ENCODE data around the gene TCEA3. TPM values are rescaled to one million over a fixed set of nuclear protein-coding genes. Genes with fewer than 3 reads are reported as not detected.

TCEA3 gene
- total and polyA plus RNA-seq, 5 donors = 36.4 to 79.5 (median 48.7) TPM

DNA sequence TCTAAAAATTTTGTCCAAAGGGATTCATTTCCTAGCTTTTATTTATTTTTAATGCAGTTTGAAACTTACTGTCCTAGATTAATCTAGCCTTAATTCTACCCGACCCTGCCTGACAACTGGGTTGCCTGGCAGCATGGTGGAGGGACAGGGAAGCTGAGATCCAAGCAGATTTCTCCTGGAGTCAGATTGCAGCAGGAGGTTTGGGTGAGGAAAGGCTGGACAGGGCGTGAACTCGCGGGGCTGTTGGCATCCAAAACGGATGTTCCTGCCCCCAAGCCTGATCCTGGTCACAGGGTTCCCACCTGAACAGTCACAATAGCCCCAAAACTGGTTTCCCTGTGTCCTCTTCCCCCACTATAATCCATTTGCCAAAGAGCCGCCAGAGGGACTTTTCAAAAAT is 23.2 kb downstream of the TCEA3 start:
- Histone ChIP-seq H3K27me3 (ENCODE audit: control insufficient read depth, insufficient read depth) (no peaks in the 10 kb centered on the region), H3K4me3 (ENCODE audit: low read length) (no peak overlapping the region), H3K27ac (ENCODE audit: low read length) (no peak overlapping the region), H3K4me1 (ENCODE audit: control insufficient read depth, insufficient read depth, low read length) (no peaks in the 10 kb centered on the region), H3K9me3 (ENCODE audit: control insufficient read depth, low read length) (no peaks in the 10 kb centered on the region)
- ATAC-seq = no peak
- WGBS = 71% methylated on average over 6 of the region's 6 CpGs
- intact Hi-C loops (cut with DNase I) = loop anchor here in 2 of 4 donors (5.0 to 10.0 kb wide), 3 partner anchors 34 to 97 kb away; partner anchors contain the start of genes HNRNPR (in 2 of the 2) and ZNF436 (in 1 of the 2)
- no peak for DNase-seq

DNA sequence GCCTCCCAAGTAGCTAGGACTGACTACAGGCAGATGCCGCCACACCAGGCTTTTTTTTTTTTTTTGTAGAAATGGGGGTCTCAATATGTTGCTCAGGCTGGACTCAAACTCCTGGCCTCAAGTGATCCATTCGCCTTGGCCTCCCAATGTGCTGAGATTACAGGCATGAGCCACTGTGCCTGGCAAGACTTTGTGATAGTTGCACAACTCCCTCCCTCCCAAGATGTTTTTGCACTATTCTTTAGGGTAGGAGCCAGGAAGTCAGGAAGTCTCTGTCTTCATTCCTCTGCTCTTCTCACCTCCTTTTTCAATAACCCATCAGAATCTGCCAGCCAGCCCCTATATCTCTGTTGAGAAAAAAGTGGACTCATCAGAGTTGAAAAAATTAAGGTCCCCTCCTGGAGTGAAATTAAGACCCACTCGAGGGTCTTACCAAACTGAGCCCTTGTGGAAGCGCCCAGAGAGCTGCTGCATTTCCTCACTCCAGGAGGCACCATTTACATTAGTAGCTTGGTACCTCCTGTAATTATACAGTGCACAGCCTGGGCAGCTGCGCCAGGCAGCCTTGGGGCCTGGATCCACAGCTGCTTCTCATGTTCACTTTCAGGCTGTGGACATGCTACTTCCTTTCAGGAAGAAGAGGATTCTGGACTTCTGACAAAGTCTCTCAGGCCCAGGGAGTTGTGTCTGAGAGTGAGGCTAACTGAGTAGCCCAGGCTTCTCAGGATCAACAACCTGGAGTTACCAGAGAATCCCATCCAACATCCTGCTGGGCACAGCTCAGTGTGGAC is 24.0 kb downstream of the TCEA3 start:
- Histone ChIP-seq H3K4me3 (ENCODE audit: low read length) (no peak overlapping the region), H3K4me1 (ENCODE audit: control insufficient read depth, insufficient read depth, low read length) (no peaks in the 10 kb centered on the region), H3K9me3 (ENCODE audit: control insufficient read depth, low read length) (no peaks in the 10 kb centered on the region), H3K27me3 (ENCODE audit: control insufficient read depth, insufficient read depth) (no peaks in the 10 kb centered on the region), H3K27ac (ENCODE audit: low read length) (no peak overlapping the region)
- DNase-seq (peak in 2 of 3 donors; percentile 50 to 61), ATAC-seq (peak in 1 of 2 donors; percentile 12)
- WGBS = 85% methylated on average over 5 of the region's 5 CpGs
- intact Hi-C loops (cut with DNase I) = loop anchor here in 2 of 4 donors (5.0 to 10.0 kb wide), 3 partner anchors 33 to 96 kb away; partner anchors contain the start of genes HNRNPR (in 2 of the 2) and ZNF436 (in 1 of the 2)

DNA sequence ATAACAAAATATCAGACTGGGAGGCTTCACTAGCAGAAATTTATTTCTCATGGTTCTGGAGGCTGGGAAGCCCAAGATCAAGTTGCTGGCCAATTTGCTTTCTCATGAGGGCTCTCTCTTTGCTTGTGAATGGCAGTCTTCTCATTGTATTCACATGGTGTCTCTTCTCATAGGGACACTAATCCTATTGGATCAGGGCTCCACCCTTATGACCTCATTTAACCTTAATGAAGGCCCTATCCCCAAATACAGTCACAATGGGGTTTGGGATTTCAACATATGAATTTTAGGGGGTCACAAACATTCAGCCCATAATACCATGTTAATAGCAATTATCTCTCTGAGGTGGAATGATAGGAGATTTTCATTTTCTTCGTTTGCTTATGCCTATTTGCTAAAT is 25.3 kb downstream of the TCEA3 start:
- ATAC-seq (no peak), DNase-seq (no peak)
- H3K4me1 ChIP-seq (ENCODE audit: control insufficient read depth, insufficient read depth, low read length) = peaks cover 3% of the 10 kb centered on the region
- no peaks in the 10 kb centered on the region for H3K27me3 ChIP-seq (ENCODE audit: control insufficient read depth, insufficient read depth)
- no peak overlapping the region for H3K27ac ChIP-seq (ENCODE audit: low read length)
- intact Hi-C loops (cut with DNase I) = no loop called here
- WGBS = 100% methylated on average over 1 of the region's 1 CpG
- no peak overlapping the region for H3K4me3 ChIP-seq (ENCODE audit: low read length)
- no peaks in the 10 kb centered on the region for H3K9me3 ChIP-seq (ENCODE audit: control insufficient read depth, low read length)

DNA sequence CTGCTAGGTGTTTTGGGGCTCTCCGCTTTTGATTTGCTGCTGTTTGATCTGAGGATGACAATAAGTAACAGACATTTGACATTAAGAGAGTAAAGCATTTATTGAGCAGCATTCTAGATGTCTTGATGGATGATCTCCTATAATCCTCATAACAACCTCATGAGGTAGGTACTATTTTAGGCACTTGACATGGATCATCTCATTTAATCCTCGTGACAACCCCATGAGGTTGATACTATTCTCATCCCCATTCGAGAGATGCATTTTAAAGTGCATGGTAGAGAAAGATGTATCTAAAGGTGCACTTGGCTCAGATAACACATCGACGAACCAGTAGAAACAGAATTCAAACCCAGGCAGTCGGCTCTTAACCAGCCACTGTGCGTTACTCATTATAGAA is 26.6 kb downstream of the TCEA3 start:
- no peak for DNase-seq
- peaks cover 3% of the 10 kb centered on the region for H3K4me1 ChIP-seq (ENCODE audit: control insufficient read depth, insufficient read depth, low read length)
- H3K27ac ChIP-seq (ENCODE audit: low read length) = no peak overlapping the region
- 80% methylated on average over 7 of the region's 7 CpGs for WGBS
- no peaks in the 10 kb centered on the region for H3K9me3 ChIP-seq (ENCODE audit: control insufficient read depth, low read length)
- intact Hi-C loops (cut with DNase I) = no loop called here
- H3K4me3 ChIP-seq (ENCODE audit: low read length) = no peak overlapping the region
- no peaks in the 10 kb centered on the region for H3K27me3 ChIP-seq (ENCODE audit: control insufficient read depth, insufficient read depth)
- ATAC-seq = no peak

DNA sequence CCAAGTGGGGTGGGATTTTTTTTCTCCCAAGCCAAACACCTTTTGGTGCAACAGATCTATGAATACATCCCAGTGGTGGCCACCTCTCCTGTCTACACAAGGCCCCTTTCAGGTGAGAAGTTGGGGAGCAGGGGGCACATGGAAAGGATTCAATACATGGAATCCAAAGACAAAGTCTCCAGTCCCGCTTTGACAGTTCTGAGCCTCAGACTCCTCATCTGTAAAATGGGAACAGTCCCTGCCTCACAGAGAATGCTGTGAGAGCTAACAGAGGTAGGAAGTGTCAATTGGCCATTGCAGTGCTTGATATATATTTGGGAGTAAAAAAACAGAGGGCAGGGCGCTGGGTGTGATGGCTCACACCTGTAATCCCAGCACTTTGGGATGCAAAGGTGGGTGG is 28.2 kb downstream of the TCEA3 start:
- H3K27ac ChIP-seq (ENCODE audit: low read length) = no peak overlapping the region
- no peaks in the 10 kb centered on the region for H3K27me3 ChIP-seq (ENCODE audit: control insufficient read depth, insufficient read depth)
- H3K4me1 ChIP-seq (ENCODE audit: control insufficient read depth, insufficient read depth, low read length) = peaks cover 3% of the 10 kb centered on the region
- ATAC-seq (no peak), DNase-seq (no peak)
- 98% methylated on average over 2 of the region's 2 CpGs for whole genome bisulfite sequencing
- H3K9me3 ChIP-seq (ENCODE audit: control insufficient read depth, low read length) = no peaks in the 10 kb centered on the region
- no peak overlapping the region for H3K4me3 ChIP-seq (ENCODE audit: low read length)
- intact Hi-C loops (cut with DNase I) = no loop called here

DNA sequence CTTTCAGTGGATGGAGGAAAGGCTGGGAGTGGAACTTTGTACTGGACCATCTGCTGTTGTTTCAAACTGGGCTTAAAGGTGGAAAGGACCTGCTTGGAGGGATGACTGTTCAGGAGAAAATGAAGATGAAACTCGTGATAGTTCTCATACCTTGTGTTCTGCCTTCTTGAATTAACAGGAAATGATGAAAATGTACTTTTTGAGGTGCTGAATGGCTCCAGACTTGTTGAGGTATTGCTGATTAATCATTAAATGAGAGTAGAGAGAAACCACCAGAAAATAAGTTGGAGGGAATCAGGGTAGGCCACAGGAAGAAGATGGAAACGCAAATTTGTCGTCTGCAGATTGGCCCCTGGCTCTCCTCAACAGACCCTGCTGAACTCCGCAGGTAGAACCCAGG is 28.7 kb downstream of the TCEA3 start:
- intact Hi-C loops (cut with DNase I) = no loop called here
- WGBS = 89% methylated on average over 4 of the region's 4 CpGs
- H3K27me3 ChIP-seq (ENCODE audit: control insufficient read depth, insufficient read depth) = no peaks in the 10 kb centered on the region
- DNase-seq (no peak), ATAC-seq (no peak)
- H3K9me3 ChIP-seq (ENCODE audit: control insufficient read depth, low read length) = no peaks in the 10 kb centered on the region
- H3K4me1 ChIP-seq (ENCODE audit: control insufficient read depth, insufficient read depth, low read length) = peaks cover 3% of the 10 kb centered on the region
- no peak overlapping the region for H3K4me3 ChIP-seq (ENCODE audit: low read length)
- no peak overlapping the region for H3K27ac ChIP-seq (ENCODE audit: low read length)

DNA sequence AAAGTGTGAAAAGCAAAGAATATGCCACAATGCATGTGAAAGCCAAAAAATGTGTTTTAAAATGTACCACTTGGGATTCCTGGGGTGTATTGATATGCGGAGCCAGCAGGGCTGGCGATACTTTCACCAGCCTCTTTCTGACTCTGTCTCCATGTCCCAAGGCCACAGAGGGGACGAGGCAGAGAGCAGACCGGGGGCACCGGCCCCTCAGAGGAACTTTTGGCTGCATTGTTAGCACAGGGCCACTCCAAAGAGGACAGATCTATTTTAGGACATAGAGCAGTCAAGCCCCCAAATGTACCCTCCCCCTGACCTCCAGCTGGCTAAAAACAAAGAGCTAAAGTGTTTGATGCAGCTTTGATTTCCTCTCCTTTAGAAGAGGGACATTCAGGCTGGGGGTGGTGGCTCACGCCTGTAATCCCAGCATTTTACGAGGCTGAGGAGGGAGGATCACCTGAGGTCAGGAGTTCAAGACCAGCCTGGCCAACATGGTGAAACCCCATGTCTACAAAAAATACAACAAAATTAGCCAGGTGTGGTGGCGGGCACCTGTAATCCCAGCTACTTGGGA is 29.3 kb downstream of the TCEA3 start:
- intact Hi-C loops (cut with DNase I) = no loop called here
- DNase-seq (peak; percentile 46 to 79 (median 68)), ATAC-seq (peak; percentile 17 to 69)
- 30% methylated on average over 8 of the region's 8 CpGs for WGBS
- peaks cover 3% of the 10 kb centered on the region for H3K4me1 ChIP-seq (ENCODE audit: control insufficient read depth, insufficient read depth, low read length)
- no peaks in the 10 kb centered on the region for H3K9me3 ChIP-seq (ENCODE audit: control insufficient read depth, low read length)
- H3K27ac ChIP-seq (ENCODE audit: low read length) = peak overlapping the region; percentile 83
- no peak overlapping the region for H3K4me3 ChIP-seq (ENCODE audit: low read length)
- H3K27me3 ChIP-seq (ENCODE audit: control insufficient read depth, insufficient read depth) = no peaks in the 10 kb centered on the region

DNA sequence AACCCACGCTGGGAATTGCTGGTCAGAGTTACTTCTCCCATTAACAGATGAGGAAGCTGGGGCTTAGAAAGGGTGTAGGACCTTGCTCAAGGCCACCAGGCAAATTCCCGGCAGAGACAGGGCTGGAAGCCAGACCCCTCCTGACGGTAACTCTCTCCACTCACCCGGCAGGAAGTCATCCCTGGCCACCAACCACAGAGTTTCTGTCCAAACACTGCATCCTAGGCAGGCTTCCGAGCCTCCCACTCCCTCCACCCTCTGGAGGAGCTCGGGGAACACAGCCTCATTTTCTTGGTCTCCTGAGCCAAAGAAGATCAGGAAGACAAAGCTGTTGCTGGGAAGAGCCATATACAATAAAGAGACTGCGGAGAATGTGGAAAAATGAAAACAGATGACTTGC is 29.9 kb downstream of the TCEA3 start:
- peak; percentile 87 to 91 for ATAC-seq
- intact Hi-C loops (cut with DNase I) = no loop called here
- Histone ChIP-seq H3K9me3 (ENCODE audit: control insufficient read depth, low read length) (no peaks in the 10 kb centered on the region), H3K4me3 (ENCODE audit: low read length) (no peak overlapping the region), H3K4me1 (ENCODE audit: control insufficient read depth, insufficient read depth, low read length) (peaks cover 3% of the 10 kb centered on the region), H3K27ac (ENCODE audit: low read length) (peak overlapping the region; percentile 79), H3K27me3 (ENCODE audit: control insufficient read depth, insufficient read depth) (no peaks in the 10 kb centered on the region)
- peak; percentile 91 to 94 (median 92) for DNase-seq
- 22% methylated on average over 7 of the region's 7 CpGs for WGBS

DNA sequence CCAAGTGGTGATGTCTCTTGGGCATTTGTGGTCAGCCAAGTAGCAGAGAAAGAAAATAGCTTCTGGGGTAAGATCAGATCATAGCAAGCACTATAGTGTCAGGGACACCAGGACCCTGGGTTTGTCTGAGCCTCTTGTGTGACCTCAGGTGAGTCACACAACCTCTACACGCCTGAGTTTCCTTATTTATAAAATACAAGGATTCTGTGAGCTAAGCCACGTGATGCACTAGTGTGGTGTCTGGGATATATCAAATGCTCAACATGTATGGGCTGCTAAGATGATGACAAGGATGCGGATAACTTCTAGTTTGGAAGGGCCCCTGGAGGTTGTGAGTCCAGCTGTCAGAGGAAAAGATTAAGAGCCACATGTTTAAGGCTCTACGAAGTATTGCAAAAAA is 30.4 kb downstream of the TCEA3 start:
- H3K4me1 ChIP-seq (ENCODE audit: control insufficient read depth, insufficient read depth, low read length) = peaks cover 3% of the 10 kb centered on the region
- no peaks in the 10 kb centered on the region for H3K27me3 ChIP-seq (ENCODE audit: control insufficient read depth, insufficient read depth)
- ATAC-seq (peak; percentile 62 to 67), DNase-seq (no peak)
- intact Hi-C loops (cut with DNase I) = no loop called here
- no peak overlapping the region for H3K4me3 ChIP-seq (ENCODE audit: low read length)
- 36% methylated on average over 4 of the region's 4 CpGs for WGBS
- H3K9me3 ChIP-seq (ENCODE audit: control insufficient read depth, low read length) = no peaks in the 10 kb centered on the region
- peak overlapping the region; percentile 79 for H3K27ac ChIP-seq (ENCODE audit: low read length)

DNA sequence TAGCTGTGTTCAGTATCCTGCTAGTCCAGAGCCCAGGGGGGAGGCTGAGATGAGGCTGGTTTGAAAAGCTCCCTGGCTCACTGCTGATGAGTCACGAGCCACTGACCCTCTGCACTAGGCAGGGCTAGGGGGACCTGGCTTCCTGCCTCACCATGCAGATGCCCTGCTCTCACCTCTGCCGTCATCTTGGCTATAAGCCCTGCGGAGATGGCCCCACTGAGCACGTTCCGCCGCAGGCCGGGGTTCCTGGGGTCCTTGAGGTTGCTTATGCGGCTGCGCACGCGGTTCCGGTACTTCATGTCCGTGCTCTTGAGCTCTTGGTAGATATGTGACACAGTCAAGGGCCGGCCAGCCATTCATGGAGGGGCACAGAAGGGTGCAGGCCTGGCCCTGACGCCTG is 30.8 kb downstream of the TCEA3 start:
- WGBS = 52% methylated on average over 15 of the region's 15 CpGs
- ATAC-seq = peak; percentile 69 to 74
- Histone ChIP-seq H3K9me3 (ENCODE audit: control insufficient read depth, low read length) (no peaks in the 10 kb centered on the region), H3K4me1 (ENCODE audit: control insufficient read depth, insufficient read depth, low read length) (peaks cover 3% of the 10 kb centered on the region), H3K27ac (ENCODE audit: low read length) (peak overlapping the region; percentile 79), H3K27me3 (ENCODE audit: control insufficient read depth, insufficient read depth) (no peaks in the 10 kb centered on the region), H3K4me3 (ENCODE audit: low read length) (no peak overlapping the region)
- intact Hi-C loops (cut with DNase I) = no loop called here
- peak; percentile 79 to 87 (median 85) for DNase-seq

DNA sequence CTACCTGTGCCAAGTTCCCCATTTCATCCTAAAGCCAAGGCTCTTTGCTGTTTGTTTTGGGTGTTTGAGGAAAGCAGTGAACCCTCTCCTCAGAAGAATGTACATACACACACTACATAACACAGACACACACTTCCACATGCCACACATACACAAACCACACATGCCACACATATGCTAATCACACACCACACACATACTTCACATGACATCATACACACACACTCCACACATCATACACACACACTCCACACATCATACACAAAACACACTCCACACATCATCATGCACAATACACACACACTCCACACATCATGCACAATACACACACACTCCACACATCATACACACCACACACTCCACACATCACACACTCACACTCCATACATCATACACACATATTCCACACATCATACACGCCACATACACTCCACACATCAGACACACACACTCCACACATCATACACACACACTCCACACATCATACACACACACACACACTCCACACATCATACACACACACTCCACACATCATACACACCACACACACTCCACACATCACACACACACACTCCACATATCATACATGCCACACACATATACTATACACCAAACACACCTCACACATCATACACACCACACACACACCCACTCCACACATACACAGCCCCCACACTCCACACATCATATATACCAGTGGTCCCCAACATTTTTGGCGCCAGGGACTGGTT is 32.3 kb downstream of the TCEA3 start:
- no peaks in the 10 kb centered on the region for H3K9me3 ChIP-seq (ENCODE audit: control insufficient read depth, low read length)
- H3K27me3 ChIP-seq (ENCODE audit: control insufficient read depth, insufficient read depth) = no peaks in the 10 kb centered on the region
- intact Hi-C loops (cut with DNase I) = no loop called here
- H3K27ac ChIP-seq (ENCODE audit: low read length) = no peak overlapping the region
- ATAC-seq = no peak
- peaks cover 3% of the 10 kb centered on the region for H3K4me1 ChIP-seq (ENCODE audit: control insufficient read depth, insufficient read depth, low read length)
- DNase-seq = no peak
- no peak overlapping the region for H3K4me3 ChIP-seq (ENCODE audit: low read length)
- 84% methylated on average over 2 of the region's 2 CpGs for WGBS
